Vagina (tissue), 2 donors: ENCODE data around the gene COPS6. TPM values are rescaled to one million over a fixed set of nuclear protein-coding genes. Genes with fewer than 3 reads are reported as not detected.

Source experiments
- DNase-seq, 2 donors: peaks; one replicate each; pipeline ENCODE4 v3.0.0-alpha.2; 2017; ENCODE audit errors: extremely low spot score in 2 of 2
- H3K27ac ChIP-seq: fragments of 200-600 bp; sonication (generic); one replicate; pipeline ENCODE4 v1.5.1; 2019
- H3K27me3 ChIP-seq: fragments of 200-600 bp; sonication (generic); one replicate; pipeline ENCODE4 v1.5.1; 2019
- H3K36me3 ChIP-seq, 2 donors: fragments of 200-600 bp; sonication (generic); one replicate each; pipeline ENCODE4 v1.5.1; 2017 to 2019
- H3K4me1 ChIP-seq: fragments of 200-600 bp; sonication (generic); one replicate; pipeline ENCODE4 v1.5.1; 2019
- H3K4me3 ChIP-seq, 2 donors: fragments of 200-600 bp; sonication (generic); 1 replicate in 1 of 2; 2 replicates in 1 of 2; pipeline ENCODE4 v1.5.1; 2016 to 2019
- H3K9me3 ChIP-seq: fragments of 200-600 bp; sonication (generic); one replicate; pipeline ENCODE4 v1.5.1; 2019
- CTCF ChIP-seq, 3 experiments: fragments of 450-650 bp in 2 of 3; fragments of 200-600 bp in 1 of 3; sonication (generic) in 1 of 3; IDR thresholded peaks; one replicate each; pipeline ENCODE4 v1.5.1; 2017 to 2019; ENCODE audit warnings: antibody characterized with exemption in 3 of 3, mild to moderate bottlenecking in 2 of 3, moderate library complexity in 2 of 3
- POLR2A ChIP-seq, 2 donors: fragments of 450-650 bp; IDR thresholded peaks; one replicate each; pipeline ENCODE4 v1.6.1; 2017; ENCODE audit warnings: antibody characterized with exemption in 2 of 2, mild to moderate bottlenecking in 2 of 2, moderate library complexity in 2 of 2
- POLR2AphosphoS5 ChIP-seq, 2 donors: sonication (generic); formaldehyde crosslinking; IDR thresholded peaks; one replicate each; pipeline ENCODE4 v1.9.0; 2017; ENCODE audit warnings: antibody characterized with exemption in 2 of 2, mild to moderate bottlenecking in 2 of 2, low read depth in 1 of 2; ENCODE audit not compliant: insufficient read depth in 1 of 2
- intact Hi-C: fragments of 100-400 bp; cut with DNase I; formaldehyde crosslinking; loops from one replicate; pipeline ENCODE4 v1.15.1; 2023
- total RNA-seq: library from RNA; depleted of rRNA; stranded (reverse); fragments of >200 nt; gene quantifications from one replicate; pipeline ENCODE4 v1.2.3, GENCODE V29; 2016

The COPS6 gene
- total RNA-seq, 1 donor from 2014 or later, result 59.9 TPM

GRCh38 chr7:100066953-100067352 is 21.8 kb upstream of the COPS6 start:
- intact Hi-C loops, result no loop called here
- Histone ChIP-seq H3K9me3 (peaks cover 11% of the 10 kb centered on the region), H3K27me3 (no peaks in the 10 kb centered on the region), H3K4me3 (no peak overlapping the region), H3K4me1 (peaks cover 18% of the 10 kb centered on the region), H3K36me3 (peaks cover 18 to 50% of the 10 kb centered on the region in 2 donors), H3K27ac (no peak overlapping the region)
- no peak for DNase-seq
- no peak for TF ChIP-seq CTCF (IDR thresholded peaks at IDR 0.05)
- TF ChIP-seq POLR2A (IDR thresholded peaks at IDR 0.05), result no peak
- no peak for TF ChIP-seq POLR2AphosphoS5 (IDR thresholded peaks at IDR 0.05; ENCODE audit: insufficient read depth in 1 of 2, low read depth in 1 of 2)

GRCh38 chr7:100069991-100070390 is 18.8 kb upstream of the COPS6 start:
- TF ChIP-seq POLR2A (IDR thresholded peaks at IDR 0.05), result no peak
- no peak for TF ChIP-seq CTCF (IDR thresholded peaks at IDR 0.05)
- no peak for TF ChIP-seq POLR2AphosphoS5 (IDR thresholded peaks at IDR 0.05; ENCODE audit: insufficient read depth in 1 of 2, low read depth in 1 of 2)
- peaks cover 19 to 58% of the 10 kb centered on the region in 2 donors for H3K36me3 ChIP-seq
- intact Hi-C loops, result no loop called here

GRCh38 chr7:100071018-100071723 is 17.6 kb upstream of the COPS6 start:
- intact Hi-C loops, result no loop called here
- no peak overlapping the region for H3K4me3 ChIP-seq
- peaks cover 19 to 70% of the 10 kb centered on the region in 2 donors for H3K36me3 ChIP-seq
- TF ChIP-seq POLR2AphosphoS5 (IDR thresholded peaks at IDR 0.05; ENCODE audit: insufficient read depth in 1 of 2, low read depth in 1 of 2) (no peak), CTCF (IDR thresholded peaks at IDR 0.05) (no peak), POLR2A (IDR thresholded peaks at IDR 0.05) (no peak)
- peaks cover 16% of the 10 kb centered on the region for H3K9me3 ChIP-seq
- DNase-seq, result no peak
- H3K4me1 ChIP-seq, result peaks cover 6% of the 10 kb centered on the region
- no peak overlapping the region for H3K27ac ChIP-seq
- H3K27me3 ChIP-seq, result no peaks in the 10 kb centered on the region

More at GRCh38 chr7:100069991-100070390, 18.8 kb upstream of the COPS6 start:
- Histone ChIP-seq H3K9me3 (peaks cover 16% of the 10 kb centered on the region), H3K27ac (no peak overlapping the region), H3K27me3 (no peaks in the 10 kb centered on the region), H3K4me3 (no peak overlapping the region), H3K4me1 (peaks cover 18% of the 10 kb centered on the region)
- DNase-seq, result no peak

GRCh38 chr7:100072462-100072861 is 16.3 kb upstream of the COPS6 start:
- intact Hi-C loops, result no loop called here
- H3K27me3 ChIP-seq, result no peaks in the 10 kb centered on the region
- TF ChIP-seq POLR2A (IDR thresholded peaks at IDR 0.05) (no peak), POLR2AphosphoS5 (IDR thresholded peaks at IDR 0.05; ENCODE audit: insufficient read depth in 1 of 2, low read depth in 1 of 2) (no peak), CTCF (IDR thresholded peaks at IDR 0.05) (no peak)
- DNase-seq, result no peak
- H3K4me1 ChIP-seq, result no peaks in the 10 kb centered on the region
- H3K9me3 ChIP-seq, result peaks cover 16% of the 10 kb centered on the region
- H3K4me3 ChIP-seq, result no peak overlapping the region
- H3K36me3 ChIP-seq, result peaks cover 19 to 82% of the 10 kb centered on the region in 2 donors
- no peak overlapping the region for H3K27ac ChIP-seq

GRCh38 chr7:100074841-100075240 is 13.9 kb upstream of the COPS6 start:
- intact Hi-C loops, result no loop called here
- DNase-seq, result no peak
- Histone ChIP-seq H3K4me1 (peaks cover 16% of the 10 kb centered on the region), H3K9me3 (peaks cover 16% of the 10 kb centered on the region), H3K27ac (no peak overlapping the region), H3K4me3 (no peak overlapping the region), H3K36me3 (peaks cover 19 to 86% of the 10 kb centered on the region in 2 donors), H3K27me3 (no peaks in the 10 kb centered on the region)
- TF ChIP-seq CTCF (IDR thresholded peaks at IDR 0.05), result no peak
- no peak for TF ChIP-seq POLR2A (IDR thresholded peaks at IDR 0.05)
- TF ChIP-seq POLR2AphosphoS5 (IDR thresholded peaks at IDR 0.05; ENCODE audit: insufficient read depth in 1 of 2, low read depth in 1 of 2), result no peak
